HepG2 (cell line): Measurements from ENCODE around the gene NOTCH3. TPM values are rescaled to one million over a fixed set of nuclear protein-coding genes. Genes with fewer than 3 reads are reported as not detected.

Experiments used
- HCFC1 ChIP-seq: fragments of 150-350 bp; IDR thresholded peaks from 2 replicates; pipeline ENCODE4 v1.6.1; 2014; ENCODE audit warnings: low read depth, low read length
- HHEX ChIP-seq: IDR thresholded peaks from 2 replicates; pipeline ENCODE4 v1.6.1; 2016; ENCODE audit warnings: control low read depth
- KAT8 ChIP-seq: IDR thresholded peaks from 2 replicates; pipeline ENCODE4 v1.6.1; 2016; ENCODE audit warnings: missing genetic modification reagents, missing compliant biosample characterization
- POLR2A ChIP-seq, 2 experiments: IDR thresholded peaks; 2 replicates each; pipeline ENCODE4 v1.6.1; 2011; ENCODE audit warnings: low read depth in 2 of 2, low read length in 2 of 2, mild to moderate bottlenecking in 1 of 2, moderate library complexity in 1 of 2; ENCODE audit not compliant: insufficient read depth in 1 of 2
- PRPF4 ChIP-seq: fragments of 200-400 bp; formaldehyde crosslinking; IDR thresholded peaks from 2 replicates; pipeline ENCODE4 v1.6.1; 2016; ENCODE audit warnings: low read length, low read depth; ENCODE audit not compliant: poor library complexity, severe bottlenecking
- SATB2 ChIP-seq: sonication (generic); formaldehyde crosslinking; IDR thresholded peaks from 2 replicates; pipeline ENCODE4 v1.5.0; 2020; ENCODE audit warnings: missing genetic modification reagents
- TBX2 ChIP-seq: sonication (generic); formaldehyde crosslinking; IDR thresholded peaks from 2 replicates; pipeline ENCODE4 v1.5.0; 2020; ENCODE audit warnings: missing genetic modification reagents, mild to moderate bottlenecking, borderline replicate concordance
- ZBTB3 ChIP-seq: sonication (generic); formaldehyde crosslinking; IDR thresholded peaks from 2 replicates; pipeline ENCODE4 v1.4.0; 2020; ENCODE audit warnings: low read depth, mild to moderate bottlenecking, moderate library complexity, missing genetic modification reagents, borderline replicate concordance
- ZNF510 ChIP-seq: sonication (generic); formaldehyde crosslinking; IDR thresholded peaks from 2 replicates; pipeline ENCODE4 v1.4.0; 2020; ENCODE audit warnings: low read depth, mild to moderate bottlenecking, missing genetic modification reagents
- ZNF652 ChIP-seq: IDR thresholded peaks from 2 replicates; pipeline ENCODE4 v1.6.1; 2016; ENCODE audit warnings: low read depth, borderline replicate concordance
- ZNF788 ChIP-seq: sonication (generic); formaldehyde crosslinking; IDR thresholded peaks from 2 replicates; pipeline ENCODE4 v1.5.0; 2020; ENCODE audit warnings: mild to moderate bottlenecking, missing genetic modification reagents, borderline replicate concordance
- polyA plus RNA-seq, 8 experiments: library from polyadenylated mRNA; depleted of rRNA in 3 of 8; stranded (reverse) in 7 of 8; unstranded in 1 of 8; fragments of >200 nt; fragmentation: Illumina TruSeq in 4 of 8; extraction: Trizol in 4 of 8; gene quantifications; 2 replicates each; pipeline versions ENCODE4 v1.2.1 to v1.2.3, GENCODE V29; 2011 to 2016; ENCODE audit warnings: low read depth in 4 of 8, missing spikeins in 1 of 8, mixed read lengths in 1 of 8; ENCODE audit not compliant: insufficient read depth in 1 of 8
- total RNA-seq, 5 experiments: library from RNA; depleted of rRNA; stranded (reverse); fragments of >200 nt; fragmentation: Illumina TruSeq; extraction: Trizol; gene quantifications; 2 replicates each; pipeline ENCODE4 v1.2.3, GENCODE V29; 2016; ENCODE audit warnings: low read depth in 1 of 5
- TF ChIP-seq, protein P1 (sequence below): sonication (generic); formaldehyde crosslinking; IDR thresholded peaks from 2 replicates; pipeline ENCODE4 v1.4.0; 2020; ENCODE audit warnings: missing genetic modification reagents
- TF ChIP-seq, protein P2 (sequence below): sonication (generic); formaldehyde crosslinking; IDR thresholded peaks from 2 replicates; pipeline ENCODE4 v1.5.0; 2020; ENCODE audit warnings: missing genetic modification reagents
- TF ChIP-seq, protein P3 (sequence below): sonication (generic); formaldehyde crosslinking; IDR thresholded peaks from 2 replicates; pipeline ENCODE4 v1.4.0; 2020; ENCODE audit warnings: missing genetic modification reagents, mild to moderate bottlenecking, borderline replicate concordance
- TF ChIP-seq, protein P4 (sequence below): sonication (generic); formaldehyde crosslinking; IDR thresholded peaks from 2 replicates; pipeline ENCODE4 v1.5.1; 2020; ENCODE audit warnings: missing genetic modification reagents, mild to moderate bottlenecking, borderline replicate concordance
- TF ChIP-seq, protein P5 (sequence below), 2 experiments: sonication (generic) in 1 of 2; formaldehyde crosslinking in 1 of 2; IDR thresholded peaks; 2 replicates each; pipeline versions ENCODE4 v1.4.0 to v1.6.1; 2018 to 2020; ENCODE audit warnings: missing genetic modification reagents in 2 of 2, borderline replicate concordance in 1 of 2, low read depth in 1 of 2, mild to moderate bottlenecking in 1 of 2, missing biosample characterization in 1 of 2

NOTCH3 gene
- total and polyA plus RNA-seq, 2 of the 13 experiments (the other 11 are each of a cell fraction or from before 2014, with no cell fraction given), result 0.09 to 0.28 TPM

DNA sequence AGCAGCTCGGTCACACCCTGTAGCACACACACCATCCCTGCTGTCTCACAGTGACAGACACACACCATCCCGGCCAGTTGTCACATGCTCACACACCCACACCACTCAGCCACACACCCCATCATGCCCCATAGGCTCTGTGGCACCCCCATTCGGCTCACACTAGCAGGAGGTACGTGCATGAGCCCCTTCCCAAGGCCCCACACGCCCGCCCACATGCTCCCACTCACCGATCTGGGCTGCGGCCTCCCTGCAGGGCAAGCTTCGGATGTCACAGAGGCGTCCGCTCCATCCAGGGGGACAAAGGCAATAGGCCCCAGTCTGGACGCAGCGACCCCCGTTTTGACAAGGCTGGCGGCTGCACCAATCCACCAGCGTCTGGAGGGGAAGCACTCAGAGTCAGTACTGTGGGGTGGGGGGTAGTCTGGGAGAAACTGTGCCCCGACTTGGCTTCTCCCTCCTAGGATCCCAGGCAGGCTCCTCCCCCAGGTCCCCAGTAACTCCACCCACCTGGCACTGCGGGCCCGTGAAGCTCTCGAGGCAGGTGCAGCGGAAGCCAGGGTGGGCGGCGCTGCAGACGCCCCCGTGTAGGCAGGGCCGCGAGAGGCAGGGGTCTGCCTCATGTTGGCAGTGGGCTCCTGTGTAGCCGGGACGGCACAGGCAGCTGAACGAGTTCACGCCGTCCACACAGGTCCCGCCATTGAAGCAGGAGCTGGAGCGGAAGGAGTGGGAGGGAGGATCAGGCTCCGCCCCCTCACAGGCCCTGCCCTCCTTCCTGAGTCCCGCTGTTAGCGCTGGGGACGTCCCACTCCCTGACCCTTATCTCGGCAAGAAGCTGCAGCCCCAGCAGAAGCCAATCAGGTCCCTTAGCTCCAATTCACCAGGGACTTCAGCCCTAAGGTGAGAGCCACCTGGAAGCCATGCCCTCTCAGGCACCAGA is 20.1 kb downstream of the NOTCH3 start (continued):
- TF ChIP-seq, protein P1, sequence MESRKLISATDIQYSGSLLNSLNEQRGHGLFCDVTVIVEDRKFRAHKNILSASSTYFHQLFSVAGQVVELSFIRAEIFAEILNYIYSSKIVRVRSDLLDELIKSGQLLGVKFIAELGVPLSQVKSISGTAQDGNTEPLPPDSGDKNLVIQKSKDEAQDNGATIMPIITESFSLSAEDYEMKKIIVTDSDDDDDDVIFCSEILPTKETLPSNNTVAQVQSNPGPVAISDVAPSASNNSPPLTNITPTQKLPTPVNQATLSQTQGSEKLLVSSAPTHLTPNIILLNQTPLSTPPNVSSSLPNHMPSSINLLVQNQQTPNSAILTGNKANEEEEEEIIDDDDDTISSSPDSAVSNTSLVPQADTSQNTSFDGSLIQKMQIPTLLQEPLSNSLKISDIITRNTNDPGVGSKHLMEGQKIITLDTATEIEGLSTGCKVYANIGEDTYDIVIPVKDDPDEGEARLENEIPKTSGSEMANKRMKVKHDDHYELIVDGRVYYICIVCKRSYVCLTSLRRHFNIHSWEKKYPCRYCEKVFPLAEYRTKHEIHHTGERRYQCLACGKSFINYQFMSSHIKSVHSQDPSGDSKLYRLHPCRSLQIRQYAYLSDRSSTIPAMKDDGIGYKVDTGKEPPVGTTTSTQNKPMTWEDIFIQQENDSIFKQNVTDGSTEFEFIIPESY (CRISPR knock-in tag), result no peak
- TF ChIP-seq ZNF510 (CRISPR knock-in tag), result no peak
- no peak for TF ChIP-seq ZNF652 (CRISPR knock-in tag)
- TF ChIP-seq, protein P2, sequence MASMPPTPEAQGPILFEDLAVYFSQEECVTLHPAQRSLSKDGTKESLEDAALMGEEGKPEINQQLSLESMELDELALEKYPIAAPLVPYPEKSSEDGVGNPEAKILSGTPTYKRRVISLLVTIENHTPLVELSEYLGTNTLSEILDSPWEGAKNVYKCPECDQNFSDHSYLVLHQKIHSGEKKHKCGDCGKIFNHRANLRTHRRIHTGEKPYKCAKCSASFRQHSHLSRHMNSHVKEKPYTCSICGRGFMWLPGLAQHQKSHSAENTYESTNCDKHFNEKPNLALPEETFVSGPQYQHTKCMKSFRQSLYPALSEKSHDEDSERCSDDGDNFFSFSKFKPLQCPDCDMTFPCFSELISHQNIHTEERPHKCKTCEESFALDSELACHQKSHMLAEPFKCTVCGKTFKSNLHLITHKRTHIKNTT (CRISPR knock-in tag), result no peak
- TF ChIP-seq POLR2A (IDR thresholded peaks at IDR 0.05; ENCODE audit: insufficient read depth in 1 of 2, low read depth in 2 of 2, low read length in 2 of 2), result peak in 1 of 2 experiments; percentile 64; a peak in 1 of 4 replicates
- peak; percentile 77; the same call in 1 of the 2 replicates for TF ChIP-seq TBX2 (CRISPR knock-in tag)
- TF ChIP-seq HCFC1, result no peak
- TF ChIP-seq ZNF788 (CRISPR knock-in tag), result no peak
- TF ChIP-seq, protein P3, sequence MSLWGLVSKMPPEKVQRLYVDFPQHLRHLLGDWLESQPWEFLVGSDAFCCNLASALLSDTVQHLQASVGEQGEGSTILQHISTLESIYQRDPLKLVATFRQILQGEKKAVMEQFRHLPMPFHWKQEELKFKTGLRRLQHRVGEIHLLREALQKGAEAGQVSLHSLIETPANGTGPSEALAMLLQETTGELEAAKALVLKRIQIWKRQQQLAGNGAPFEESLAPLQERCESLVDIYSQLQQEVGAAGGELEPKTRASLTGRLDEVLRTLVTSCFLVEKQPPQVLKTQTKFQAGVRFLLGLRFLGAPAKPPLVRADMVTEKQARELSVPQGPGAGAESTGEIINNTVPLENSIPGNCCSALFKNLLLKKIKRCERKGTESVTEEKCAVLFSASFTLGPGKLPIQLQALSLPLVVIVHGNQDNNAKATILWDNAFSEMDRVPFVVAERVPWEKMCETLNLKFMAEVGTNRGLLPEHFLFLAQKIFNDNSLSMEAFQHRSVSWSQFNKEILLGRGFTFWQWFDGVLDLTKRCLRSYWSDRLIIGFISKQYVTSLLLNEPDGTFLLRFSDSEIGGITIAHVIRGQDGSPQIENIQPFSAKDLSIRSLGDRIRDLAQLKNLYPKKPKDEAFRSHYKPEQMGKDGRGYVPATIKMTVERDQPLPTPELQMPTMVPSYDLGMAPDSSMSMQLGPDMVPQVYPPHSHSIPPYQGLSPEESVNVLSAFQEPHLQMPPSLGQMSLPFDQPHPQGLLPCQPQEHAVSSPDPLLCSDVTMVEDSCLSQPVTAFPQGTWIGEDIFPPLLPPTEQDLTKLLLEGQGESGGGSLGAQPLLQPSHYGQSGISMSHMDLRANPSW (CRISPR knock-in tag), result no peak
- TF ChIP-seq, protein P4, sequence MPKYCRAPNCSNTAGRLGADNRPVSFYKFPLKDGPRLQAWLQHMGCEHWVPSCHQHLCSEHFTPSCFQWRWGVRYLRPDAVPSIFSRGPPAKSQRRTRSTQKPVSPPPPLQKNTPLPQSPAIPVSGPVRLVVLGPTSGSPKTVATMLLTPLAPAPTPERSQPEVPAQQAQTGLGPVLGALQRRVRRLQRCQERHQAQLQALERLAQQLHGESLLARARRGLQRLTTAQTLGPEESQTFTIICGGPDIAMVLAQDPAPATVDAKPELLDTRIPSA, result no peak
- TF ChIP-seq ZBTB3 (CRISPR knock-in tag), result no peak
- TF ChIP-seq, protein P5, sequence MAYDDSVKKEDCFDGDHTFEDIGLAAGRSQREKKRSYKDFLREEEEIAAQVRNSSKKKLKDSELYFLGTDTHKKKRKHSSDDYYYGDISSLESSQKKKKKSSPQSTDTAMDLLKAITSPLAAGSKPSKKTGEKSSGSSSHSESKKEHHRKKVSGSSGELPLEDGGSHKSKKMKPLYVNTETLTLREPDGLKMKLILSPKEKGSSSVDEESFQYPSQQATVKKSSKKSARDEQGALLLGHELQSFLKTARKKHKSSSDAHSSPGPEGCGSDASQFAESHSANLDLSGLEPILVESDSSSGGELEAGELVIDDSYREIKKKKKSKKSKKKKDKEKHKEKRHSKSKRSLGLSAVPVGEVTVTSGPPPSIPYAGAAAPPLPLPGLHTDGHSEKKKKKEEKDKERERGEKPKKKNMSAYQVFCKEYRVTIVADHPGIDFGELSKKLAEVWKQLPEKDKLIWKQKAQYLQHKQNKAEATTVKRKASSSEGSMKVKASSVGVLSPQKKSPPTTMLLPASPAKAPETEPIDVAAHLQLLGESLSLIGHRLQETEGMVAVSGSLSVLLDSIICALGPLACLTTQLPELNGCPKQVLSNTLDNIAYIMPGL (CRISPR knock-in tag; IDR thresholded peaks at IDR 0.05; ENCODE audit: borderline replicate concordance in 1 of 2, low read depth in 1 of 2), result peak in 1 of 2 experiments; percentile 49; a peak in 1 of 4 replicates
- no peak for TF ChIP-seq SATB2 (CRISPR knock-in tag)
- 0 out of 2 replicates have a peak, but pooled peaks have one; percentile 34 for TF ChIP-seq KAT8 (CRISPR knock-in tag)
- no peak for TF ChIP-seq PRPF4
- no peak for TF ChIP-seq HHEX (CRISPR knock-in tag)
